WTC11 (cell line): ENCODE data around the gene SRSF2. TPM values are rescaled to one million over a fixed set of nuclear protein-coding genes. Genes with fewer than 3 reads are reported as not detected.

Experiments used
- ATAC-seq: fragments of 200-7000 bp; cut with Tn5 transposase; 2 replicates; pipeline ENCODE4 v1.10.0; 2021; ENCODE audit warnings: mild to moderate bottlenecking, moderate library complexity
- CTCF ChIA-PET: fragments of 300-600 bp; sonication (Branson Sonifier 250); formaldehyde crosslinking; loops from one replicate; lab custom pipeline; 2021; ENCODE audit warnings: antibody characterized with exemption; lab: Charles Lee
- POLR2A ChIA-PET: fragments of 350-600 bp; sonication (Branson Sonifier 250); formaldehyde crosslinking; loops from one replicate; lab custom pipeline; 2021; ENCODE audit warnings: antibody characterized with exemption; lab: Charles Lee
- DNase-seq: peaks from one replicate; pipeline ENCODE4 v3.0.0; 2021; ENCODE audit warnings: low spot score
- H3K27ac Mint-ChIP-seq: 2 replicates; pipeline ENCODE4 v1.8.0; 2021; ENCODE audit warnings: mixed read lengths
- H3K27me3 Mint-ChIP-seq: 2 replicates; pipeline ENCODE4 v1.8.0; 2021; ENCODE audit warnings: low read depth, mild to moderate bottlenecking, moderate library complexity, mixed read lengths
- H3K36me3 Mint-ChIP-seq: 2 replicates; pipeline ENCODE4 v1.8.0; 2021; ENCODE audit warnings: mixed read lengths
- H3K4me1 Mint-ChIP-seq: 2 replicates; pipeline ENCODE4 v1.8.0; 2022; ENCODE audit warnings: mixed read lengths
- H3K4me3 Mint-ChIP-seq: 2 replicates; pipeline ENCODE4 v1.8.0; 2021; ENCODE audit warnings: mild to moderate bottlenecking, moderate library complexity, mixed read lengths
- H3K9me3 Mint-ChIP-seq: 2 replicates; pipeline ENCODE4 v1.8.0; 2021; ENCODE audit warnings: mixed read lengths
- ATF1 ChIP-seq: sonication (generic); formaldehyde crosslinking; IDR thresholded peaks from 2 replicates; pipeline ENCODE4 v1.8.1; 2023; ENCODE audit warnings: mild to moderate bottlenecking, moderate library complexity, missing genetic modification reagents
- ERG ChIP-seq: fragments of 250-450 bp; sonication (Bioruptor Pico); IDR thresholded peaks from 2 replicates; pipeline ENCODE4 v1.8.0; 2021; ENCODE audit warnings: mild to moderate bottlenecking
- FOXJ3 ChIP-seq: sonication (generic); formaldehyde crosslinking; IDR thresholded peaks from 2 replicates; pipeline ENCODE4 v1.9.0; 2021; ENCODE audit warnings: missing genetic modification reagents, mild to moderate bottlenecking, borderline replicate concordance
- JUN ChIP-seq: sonication (generic); formaldehyde crosslinking; IDR thresholded peaks from 2 replicates; pipeline ENCODE4 v1.8.0; 2023; ENCODE audit warnings: mild to moderate bottlenecking, missing genetic modification reagents
- RELA ChIP-seq: sonication (generic); formaldehyde crosslinking; IDR thresholded peaks from 2 replicates; pipeline ENCODE4 v1.8.1; 2022; ENCODE audit warnings: missing genetic modification reagents, mild to moderate bottlenecking, borderline replicate concordance
- SOX15 ChIP-seq: fragments of 250-450 bp; sonication (Bioruptor Pico); IDR thresholded peaks from 2 replicates; pipeline ENCODE4 v1.9.0; 2021; ENCODE audit warnings: mild to moderate bottlenecking
- SP1 ChIP-seq: sonication (generic); formaldehyde crosslinking; conservative IDR thresholded peaks from 2 replicates; pipeline ENCODE4 v1.8.1; 2022; ENCODE audit warnings: missing genetic modification reagents
- ZNF121 ChIP-seq: sonication (generic); formaldehyde crosslinking; IDR thresholded peaks from 2 replicates; pipeline ENCODE4 v1.8.0; 2023; ENCODE audit warnings: missing genetic modification reagents
- ZNF425 ChIP-seq: fragments of 250-450 bp; sonication (Bioruptor Pico); conservative IDR thresholded peaks from 2 replicates; pipeline ENCODE4 v1.9.0; 2021; ENCODE audit warnings: mild to moderate bottlenecking
- ZNF532 ChIP-seq: fragments of 250-450 bp; sonication (Bioruptor Pico); IDR thresholded peaks from 2 replicates; pipeline ENCODE4 v1.9.0; 2021; ENCODE audit warnings: mild to moderate bottlenecking, borderline replicate concordance
- total RNA-seq: library from RNA; stranded (reverse); gene quantifications from 3 replicates; pipeline ENCODE4 v1.2.3, GENCODE V29; 2021
- TF ChIP-seq, protein P1 (sequence below): sonication (generic); formaldehyde crosslinking; IDR thresholded peaks from 2 replicates; pipeline ENCODE4 v1.8.1; 2022; ENCODE audit warnings: low read depth, missing genetic modification reagents, borderline replicate concordance
- TF ChIP-seq, protein P2 (sequence below): sonication (generic); formaldehyde crosslinking; IDR thresholded peaks from 2 replicates; pipeline ENCODE4 v1.8.0; 2023; ENCODE audit warnings: missing genetic modification reagents
- TF ChIP-seq, protein P3 (sequence below): sonication (generic); formaldehyde crosslinking; IDR thresholded peaks from 2 replicates; pipeline ENCODE4 v1.8.0; 2023; ENCODE audit warnings: missing genetic modification reagents, mild to moderate bottlenecking, borderline replicate concordance
- TF ChIP-seq, protein P4 (sequence below): sonication (generic); formaldehyde crosslinking; IDR thresholded peaks from 2 replicates; pipeline ENCODE4 v1.8.1; 2023; ENCODE audit warnings: mild to moderate bottlenecking, missing genetic modification reagents, borderline replicate concordance
- TF ChIP-seq, protein P5 (sequence below): sonication (generic); formaldehyde crosslinking; IDR thresholded peaks from 2 replicates; pipeline ENCODE4 v1.8.1; 2023; ENCODE audit warnings: mild to moderate bottlenecking, missing genetic modification reagents, moderate library complexity

Gene SRSF2
- total RNA-seq, 1 experiment from 2014 or later, result 355 TPM

- no peak for TF ChIP-seq ZNF425 (CRISPR knock-in tag)
- TF ChIP-seq JUN (CRISPR knock-in tag), result peak; percentile 40; the same call in 1 of the 2 replicates
- no peak for TF ChIP-seq ZNF121 (CRISPR knock-in tag)
- TF ChIP-seq ERG (CRISPR knock-in tag), result no peak
- TF ChIP-seq ZNF532, result peak; percentile 84; the same call in 1 of the 2 replicates
- TF ChIP-seq ATF1 (CRISPR knock-in tag), result peak; percentile 29; the same call in 1 of the 2 replicates
- no peak for TF ChIP-seq SOX15 (CRISPR knock-in tag)
- no peak for TF ChIP-seq RELA (CRISPR knock-in tag)
- TF ChIP-seq, protein P1, sequence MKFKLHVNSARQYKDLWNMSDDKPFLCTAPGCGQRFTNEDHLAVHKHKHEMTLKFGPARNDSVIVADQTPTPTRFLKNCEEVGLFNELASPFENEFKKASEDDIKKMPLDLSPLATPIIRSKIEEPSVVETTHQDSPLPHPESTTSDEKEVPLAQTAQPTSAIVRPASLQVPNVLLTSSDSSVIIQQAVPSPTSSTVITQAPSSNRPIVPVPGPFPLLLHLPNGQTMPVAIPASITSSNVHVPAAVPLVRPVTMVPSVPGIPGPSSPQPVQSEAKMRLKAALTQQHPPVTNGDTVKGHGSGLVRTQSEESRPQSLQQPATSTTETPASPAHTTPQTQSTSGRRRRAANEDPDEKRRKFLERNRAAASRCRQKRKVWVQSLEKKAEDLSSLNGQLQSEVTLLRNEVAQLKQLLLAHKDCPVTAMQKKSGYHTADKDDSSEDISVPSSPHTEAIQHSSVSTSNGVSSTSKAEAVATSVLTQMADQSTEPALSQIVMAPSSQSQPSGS (CRISPR knock-in tag), result 0 out of 2 replicates have a peak, but pooled peaks have one; percentile 16
- TF ChIP-seq, protein P2, sequence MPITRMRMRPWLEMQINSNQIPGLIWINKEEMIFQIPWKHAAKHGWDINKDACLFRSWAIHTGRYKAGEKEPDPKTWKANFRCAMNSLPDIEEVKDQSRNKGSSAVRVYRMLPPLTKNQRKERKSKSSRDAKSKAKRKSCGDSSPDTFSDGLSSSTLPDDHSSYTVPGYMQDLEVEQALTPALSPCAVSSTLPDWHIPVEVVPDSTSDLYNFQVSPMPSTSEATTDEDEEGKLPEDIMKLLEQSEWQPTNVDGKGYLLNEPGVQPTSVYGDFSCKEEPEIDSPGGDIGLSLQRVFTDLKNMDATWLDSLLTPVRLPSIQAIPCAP (CRISPR knock-in tag), result peak; percentile 88
- TF ChIP-seq SP1 (CRISPR knock-in tag), result peak; percentile 91
Observed at GRCh38 chr17:76737082-76737675, at the start of gene SRSF2 (continued).

DNA sequence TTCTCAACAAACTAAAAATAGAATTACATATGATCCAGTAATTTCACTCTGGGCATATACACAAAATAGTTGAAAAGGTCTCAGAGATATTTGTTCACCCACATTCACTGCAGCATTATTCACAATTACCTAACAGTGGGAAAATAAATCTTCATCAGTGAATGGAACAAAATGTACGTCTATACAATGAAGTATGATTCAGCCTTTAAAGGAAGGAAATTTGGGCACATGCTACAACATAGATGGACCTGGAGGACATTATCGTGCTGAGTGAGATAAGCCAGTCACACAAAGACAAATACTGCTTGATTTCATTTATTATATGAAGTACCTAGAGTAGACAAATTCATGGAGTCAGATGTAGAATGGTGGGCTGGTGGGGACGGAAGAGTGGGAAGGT lies 47.8 kb upstream of the SRSF2 start:
- ChIA-PET POLR2A (no interaction called here), CTCF (no interaction called here)
- H3K4me1 Mint-ChIP-seq, result no peaks in the 10 kb centered on the region
- no peak overlapping the region for H3K4me3 Mint-ChIP-seq
- ATAC-seq, result no peak
- H3K9me3 Mint-ChIP-seq, result no peaks in the 10 kb centered on the region
- H3K27ac Mint-ChIP-seq, result no peak overlapping the region
- H3K36me3 Mint-ChIP-seq, result peaks cover 4% of the 10 kb centered on the region; the same call in 1 of the 2 replicates
- H3K27me3 Mint-ChIP-seq, result no peaks in the 10 kb centered on the region
- no peak for DNase-seq
- TF ChIP-seq, protein P3, sequence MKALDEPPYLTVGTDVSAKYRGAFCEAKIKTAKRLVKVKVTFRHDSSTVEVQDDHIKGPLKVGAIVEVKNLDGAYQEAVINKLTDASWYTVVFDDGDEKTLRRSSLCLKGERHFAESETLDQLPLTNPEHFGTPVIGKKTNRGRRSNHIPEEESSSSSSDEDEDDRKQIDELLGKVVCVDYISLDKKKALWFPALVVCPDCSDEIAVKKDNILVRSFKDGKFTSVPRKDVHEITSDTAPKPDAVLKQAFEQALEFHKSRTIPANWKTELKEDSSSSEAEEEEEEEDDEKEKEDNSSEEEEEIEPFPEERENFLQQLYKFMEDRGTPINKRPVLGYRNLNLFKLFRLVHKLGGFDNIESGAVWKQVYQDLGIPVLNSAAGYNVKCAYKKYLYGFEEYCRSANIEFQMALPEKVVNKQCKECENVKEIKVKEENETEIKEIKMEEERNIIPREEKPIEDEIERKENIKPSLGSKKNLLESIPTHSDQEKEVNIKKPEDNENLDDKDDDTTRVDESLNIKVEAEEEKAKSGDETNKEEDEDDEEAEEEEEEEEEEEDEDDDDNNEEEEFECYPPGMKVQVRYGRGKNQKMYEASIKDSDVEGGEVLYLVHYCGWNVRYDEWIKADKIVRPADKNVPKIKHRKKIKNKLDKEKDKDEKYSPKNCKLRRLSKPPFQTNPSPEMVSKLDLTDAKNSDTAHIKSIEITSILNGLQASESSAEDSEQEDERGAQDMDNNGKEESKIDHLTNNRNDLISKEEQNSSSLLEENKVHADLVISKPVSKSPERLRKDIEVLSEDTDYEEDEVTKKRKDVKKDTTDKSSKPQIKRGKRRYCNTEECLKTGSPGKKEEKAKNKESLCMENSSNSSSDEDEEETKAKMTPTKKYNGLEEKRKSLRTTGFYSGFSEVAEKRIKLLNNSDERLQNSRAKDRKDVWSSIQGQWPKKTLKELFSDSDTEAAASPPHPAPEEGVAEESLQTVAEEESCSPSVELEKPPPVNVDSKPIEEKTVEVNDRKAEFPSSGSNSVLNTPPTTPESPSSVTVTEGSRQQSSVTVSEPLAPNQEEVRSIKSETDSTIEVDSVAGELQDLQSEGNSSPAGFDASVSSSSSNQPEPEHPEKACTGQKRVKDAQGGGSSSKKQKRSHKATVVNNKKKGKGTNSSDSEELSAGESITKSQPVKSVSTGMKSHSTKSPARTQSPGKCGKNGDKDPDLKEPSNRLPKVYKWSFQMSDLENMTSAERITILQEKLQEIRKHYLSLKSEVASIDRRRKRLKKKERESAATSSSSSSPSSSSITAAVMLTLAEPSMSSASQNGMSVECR (CRISPR knock-in tag), result no peak
- TF ChIP-seq, protein P4, sequence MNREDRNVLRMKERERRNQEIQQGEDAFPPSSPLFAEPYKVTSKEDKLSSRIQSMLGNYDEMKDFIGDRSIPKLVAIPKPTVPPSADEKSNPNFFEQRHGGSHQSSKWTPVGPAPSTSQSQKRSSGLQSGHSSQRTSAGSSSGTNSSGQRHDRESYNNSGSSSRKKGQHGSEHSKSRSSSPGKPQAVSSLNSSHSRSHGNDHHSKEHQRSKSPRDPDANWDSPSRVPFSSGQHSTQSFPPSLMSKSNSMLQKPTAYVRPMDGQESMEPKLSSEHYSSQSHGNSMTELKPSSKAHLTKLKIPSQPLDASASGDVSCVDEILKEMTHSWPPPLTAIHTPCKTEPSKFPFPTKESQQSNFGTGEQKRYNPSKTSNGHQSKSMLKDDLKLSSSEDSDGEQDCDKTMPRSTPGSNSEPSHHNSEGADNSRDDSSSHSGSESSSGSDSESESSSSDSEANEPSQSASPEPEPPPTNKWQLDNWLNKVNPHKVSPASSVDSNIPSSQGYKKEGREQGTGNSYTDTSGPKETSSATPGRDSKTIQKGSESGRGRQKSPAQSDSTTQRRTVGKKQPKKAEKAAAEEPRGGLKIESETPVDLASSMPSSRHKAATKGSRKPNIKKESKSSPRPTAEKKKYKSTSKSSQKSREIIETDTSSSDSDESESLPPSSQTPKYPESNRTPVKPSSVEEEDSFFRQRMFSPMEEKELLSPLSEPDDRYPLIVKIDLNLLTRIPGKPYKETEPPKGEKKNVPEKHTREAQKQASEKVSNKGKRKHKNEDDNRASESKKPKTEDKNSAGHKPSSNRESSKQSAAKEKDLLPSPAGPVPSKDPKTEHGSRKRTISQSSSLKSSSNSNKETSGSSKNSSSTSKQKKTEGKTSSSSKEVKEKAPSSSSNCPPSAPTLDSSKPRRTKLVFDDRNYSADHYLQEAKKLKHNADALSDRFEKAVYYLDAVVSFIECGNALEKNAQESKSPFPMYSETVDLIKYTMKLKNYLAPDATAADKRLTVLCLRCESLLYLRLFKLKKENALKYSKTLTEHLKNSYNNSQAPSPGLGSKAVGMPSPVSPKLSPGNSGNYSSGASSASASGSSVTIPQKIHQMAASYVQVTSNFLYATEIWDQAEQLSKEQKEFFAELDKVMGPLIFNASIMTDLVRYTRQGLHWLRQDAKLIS (CRISPR knock-in tag), result no peak
- TF ChIP-seq, protein P5, sequence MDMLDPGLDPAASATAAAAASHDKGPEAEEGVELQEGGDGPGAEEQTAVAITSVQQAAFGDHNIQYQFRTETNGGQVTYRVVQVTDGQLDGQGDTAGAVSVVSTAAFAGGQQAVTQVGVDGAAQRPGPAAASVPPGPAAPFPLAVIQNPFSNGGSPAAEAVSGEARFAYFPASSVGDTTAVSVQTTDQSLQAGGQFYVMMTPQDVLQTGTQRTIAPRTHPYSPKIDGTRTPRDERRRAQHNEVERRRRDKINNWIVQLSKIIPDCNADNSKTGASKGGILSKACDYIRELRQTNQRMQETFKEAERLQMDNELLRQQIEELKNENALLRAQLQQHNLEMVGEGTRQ (CRISPR knock-in tag), result no peak
- TF ChIP-seq FOXJ3 (no peak), ZNF121 (CRISPR knock-in tag) (no peak)
